Activated CD4-positive, alpha-beta memory T cell treated with anti-CD3 and anti-CD28 coated beads for 36 hours (primary cell): ENCODE measurements around the gene CEMIP. TPM values are rescaled to one million over a fixed set of nuclear protein-coding genes. Genes with fewer than 3 reads are reported as not detected.
"Not testable (repeated sequence)": the region's sequence is repeated elsewhere in the genome, so short reads cannot be mapped to it uniquely, and the experiment has no call there.

Experiments
- CTCF ChIA-PET: fragments of 350-600 bp; sonication (Branson Sonifier 250); formaldehyde crosslinking; loops from one replicate; lab custom pipeline; 2021; ENCODE audit warnings: antibody characterized with exemption, inconsistent platforms; lab: Charles Lee
- POLR2A ChIA-PET: fragments of 350-600 bp; sonication (Branson Sonifier 250); formaldehyde crosslinking; loops from one replicate; lab custom pipeline; 2021; ENCODE audit warnings: antibody characterized with exemption; lab: Charles Lee
- DNase-seq: peaks from one replicate; pipeline ENCODE4 v3.0.0-alpha.2; 2020
- H3K27ac Mint-ChIP-seq: one replicate; pipeline ENCODE4 v1.8.0; 2021; ENCODE audit warnings: mixed read lengths
- H3K27me3 Mint-ChIP-seq: one replicate; pipeline ENCODE4 v1.8.0; 2021; ENCODE audit warnings: mixed read lengths
- H3K36me3 Mint-ChIP-seq: one replicate; pipeline ENCODE4 v1.8.0; 2021; ENCODE audit warnings: mixed read lengths
- H3K4me1 Mint-ChIP-seq: one replicate; pipeline ENCODE4 v1.8.0; 2021; ENCODE audit warnings: low read depth, mixed read lengths
- H3K4me3 Mint-ChIP-seq: one replicate; pipeline ENCODE4 v1.8.0; 2021; ENCODE audit warnings: mild to moderate bottlenecking, mixed read lengths
- H3K9me3 Mint-ChIP-seq: one replicate; pipeline ENCODE4 v1.8.0; 2021; ENCODE audit warnings: mixed read lengths
- intact Hi-C: fragments of 100-400 bp; cut with micrococcal nuclease; formaldehyde crosslinking; loops from one replicate; pipeline ENCODE4 v1.15.1; 2023
- total RNA-seq, 2 experiments: library from RNA; stranded (reverse); gene quantifications; one replicate each; pipeline ENCODE4 v1.2.3, GENCODE V29; 2021

Gene CEMIP
- total RNA-seq, 2 experiments from 2014 or later = 0.07 TPM; not detected in 1

DNA sequence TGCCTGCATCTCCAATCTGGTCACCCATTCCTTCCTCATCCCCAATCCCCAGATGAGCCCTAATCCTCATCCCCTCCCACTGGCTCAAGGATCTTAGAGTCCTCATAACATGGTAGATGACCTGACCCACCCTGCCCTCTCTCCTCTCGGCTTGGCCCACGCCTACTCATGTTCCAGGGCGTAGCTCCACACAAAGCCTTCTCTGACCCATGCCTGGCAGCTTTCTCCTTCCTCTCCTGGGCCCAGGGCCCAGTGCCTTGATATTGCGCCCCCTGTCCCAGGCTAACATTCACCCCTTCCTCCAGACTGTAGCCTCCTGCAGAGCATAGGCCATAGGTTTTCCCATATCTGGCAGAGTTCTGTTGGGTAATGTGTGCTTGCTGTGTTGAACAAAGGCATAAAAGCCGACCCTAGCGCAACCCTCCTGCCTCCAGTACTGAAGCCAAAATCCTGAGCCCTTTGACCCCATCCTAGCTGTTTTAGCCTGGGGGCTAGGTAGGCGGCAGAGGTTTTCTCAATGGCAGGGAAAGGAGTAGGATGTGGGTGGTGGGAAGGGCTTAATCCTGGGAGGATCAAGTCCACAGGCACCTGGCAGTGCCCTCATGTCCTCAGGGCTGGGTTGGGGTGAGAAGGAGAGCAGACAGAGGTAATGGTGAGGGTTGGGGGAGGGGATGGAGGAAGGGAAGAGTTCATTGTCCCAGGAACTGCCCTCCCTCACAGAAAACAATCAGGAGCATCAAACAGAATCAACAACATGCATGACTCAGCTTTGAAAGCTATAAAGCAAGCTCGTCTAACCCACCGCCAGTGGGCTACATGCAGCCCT is 175.0 kb downstream of the CEMIP start:
- CTCF ChIA-PET = interaction anchor here (1.0 to 1.6 kb wide), 2 partner anchors 16 to 178 kb away, joined by 6 to 7 read pairs; no protein-coding TSS in a partner anchor
- H3K27ac Mint-ChIP-seq = no peak overlapping the region

DNA sequence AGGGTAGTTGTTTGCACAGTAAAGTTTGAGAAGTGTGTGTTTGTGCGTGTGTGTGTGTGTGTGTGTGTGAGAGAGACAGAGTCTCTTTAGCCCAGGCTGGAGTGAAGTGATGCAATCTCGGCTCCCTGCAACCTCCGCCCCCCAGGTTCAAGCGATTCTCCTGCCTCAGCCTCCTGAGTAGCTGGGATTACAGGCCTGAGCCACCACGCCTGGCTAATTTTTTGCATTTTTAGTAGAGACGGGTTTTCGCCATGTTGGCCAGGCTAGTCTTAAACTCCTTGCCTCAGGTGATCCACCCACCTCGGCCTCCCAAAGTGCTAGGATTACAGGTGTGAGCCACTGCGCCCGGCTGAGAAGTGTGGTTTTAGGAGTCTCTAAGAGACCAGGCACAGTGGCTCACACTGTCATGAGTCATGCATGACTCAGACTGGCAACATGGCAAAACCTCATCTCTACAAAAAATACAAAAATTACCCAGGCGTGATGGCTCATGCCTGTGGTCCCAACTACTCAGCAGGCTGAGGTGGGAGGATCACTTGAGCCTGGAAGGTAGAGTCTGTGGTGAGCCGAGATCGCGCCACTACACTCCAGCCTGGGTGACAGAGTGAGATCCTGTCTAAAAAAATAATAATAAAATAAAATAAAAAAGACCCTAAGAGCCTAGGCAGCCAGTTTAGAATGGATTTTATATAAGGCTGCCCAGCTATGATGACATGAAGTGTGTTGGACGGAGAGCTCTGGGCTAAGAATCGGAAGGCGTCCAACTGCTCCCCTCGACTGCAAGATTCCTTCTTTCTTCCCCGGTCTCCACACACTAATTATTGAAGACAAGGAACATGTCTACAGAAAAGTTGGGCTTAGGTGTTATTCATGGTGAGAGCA is 176.6 kb downstream of the CEMIP start:
- not testable (repeated sequence) for H3K27ac Mint-ChIP-seq, H3K27me3 Mint-ChIP-seq, H3K4me3 Mint-ChIP-seq, H3K9me3 Mint-ChIP-seq
- Mint-ChIP-seq H3K36me3 (peaks cover 29% of the 10 kb centered on the region), H3K4me1 (peaks cover 16% of the 10 kb centered on the region)
- DNase-seq = peak; percentile 82
- CTCF ChIA-PET = interaction anchor here (1.0 to 1.6 kb wide), 2 partner anchors 15 to 179 kb away, joined by 6 to 7 read pairs; no protein-coding TSS in a partner anchor
- intact Hi-C loops = loop anchor here (5.0 kb wide), 1 partner anchor 174 kb away; no protein-coding TSS in a partner anchor
- POLR2A ChIA-PET = interaction anchor here (0.6 kb wide), 1 partner anchor 41 kb away, joined by 4 read pairs; no protein-coding TSS in a partner anchor

More for the DNA sequence above, 175.0 kb downstream of the CEMIP start:
- intact Hi-C loops = no loop called here
- Mint-ChIP-seq H3K4me1 (peaks cover 16% of the 10 kb centered on the region), H3K4me3 (no peak overlapping the region), H3K9me3 (no peaks in the 10 kb centered on the region), H3K27me3 (no peaks in the 10 kb centered on the region), H3K36me3 (peaks cover 23% of the 10 kb centered on the region)
- no peak for DNase-seq
- POLR2A ChIA-PET = no interaction called here

DNA sequence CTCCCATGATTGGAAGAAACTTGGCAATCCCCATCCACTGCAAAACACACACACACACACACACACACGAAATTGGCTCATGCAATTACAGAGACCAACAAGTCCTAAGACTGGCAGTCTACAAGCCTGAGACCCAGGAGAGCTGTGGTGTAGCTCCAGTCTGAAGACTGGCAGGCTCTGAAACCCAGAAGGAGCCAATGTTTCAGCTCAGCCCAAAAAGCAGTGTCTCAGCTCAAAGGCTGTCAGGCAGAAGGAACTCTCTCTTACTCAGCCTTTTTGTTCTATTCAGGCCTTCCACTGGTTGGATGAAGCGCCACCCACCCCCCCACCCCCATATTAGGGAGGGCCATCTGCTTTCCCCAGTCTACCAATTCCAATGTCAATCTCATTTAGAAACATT is 178.4 kb downstream of the CEMIP start:
- ChIA-PET POLR2A (no interaction called here), CTCF (interaction anchor here (0.9 to 1.8 kb wide), 3 partner anchors 11 to 309 kb away, joined by 3 to 10 read pairs (median 4); no protein-coding TSS in a partner anchor)
- no peak for DNase-seq
- H3K27me3 Mint-ChIP-seq = no peaks in the 10 kb centered on the region
- H3K27ac Mint-ChIP-seq = no peak overlapping the region
- H3K4me3 Mint-ChIP-seq = no peak overlapping the region
- intact Hi-C loops = loop anchor here (1.0 to 5.0 kb wide), 2 partner anchors 152 to 175 kb away; no protein-coding TSS in a partner anchor
- peaks cover 27% of the 10 kb centered on the region for H3K4me1 Mint-ChIP-seq
- H3K36me3 Mint-ChIP-seq = peaks cover 30% of the 10 kb centered on the region
- H3K9me3 Mint-ChIP-seq = no peaks in the 10 kb centered on the region

DNA sequence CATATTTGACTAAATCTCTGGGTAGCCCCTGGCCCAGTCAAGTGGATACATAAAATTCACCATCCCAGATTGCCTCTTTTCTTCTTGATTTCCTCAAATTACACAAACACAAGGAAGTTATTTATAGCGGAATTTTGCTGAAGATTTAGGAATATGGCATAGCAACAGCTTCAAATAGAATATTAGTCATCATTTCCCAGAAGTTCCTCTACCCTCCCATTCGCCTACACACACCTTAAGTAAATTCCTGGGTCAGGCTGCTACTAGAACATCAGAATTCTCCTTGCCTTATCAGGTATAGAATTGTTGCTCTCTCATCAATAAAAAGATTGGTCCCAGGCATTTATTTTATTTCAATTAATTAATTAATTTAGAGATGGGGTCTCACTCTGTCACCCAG is 178.8 kb downstream of the CEMIP start:
- DNase-seq = no peak
- ChIA-PET POLR2A (no interaction called here), CTCF (interaction anchor here (1.0 to 1.8 kb wide), 2 partner anchors 12 to 308 kb away, joined by 3 to 10 read pairs; no protein-coding TSS in a partner anchor)
- Mint-ChIP-seq H3K27me3 (no peaks in the 10 kb centered on the region), H3K9me3 (no peaks in the 10 kb centered on the region), H3K36me3 (peaks cover 31% of the 10 kb centered on the region), H3K4me3 (no peak overlapping the region), H3K27ac (no peak overlapping the region), H3K4me1 (peaks cover 31% of the 10 kb centered on the region)
- intact Hi-C loops = loop anchor here (1.0 to 5.0 kb wide), 2 partner anchors 153 to 176 kb away; no protein-coding TSS in a partner anchor

DNA sequence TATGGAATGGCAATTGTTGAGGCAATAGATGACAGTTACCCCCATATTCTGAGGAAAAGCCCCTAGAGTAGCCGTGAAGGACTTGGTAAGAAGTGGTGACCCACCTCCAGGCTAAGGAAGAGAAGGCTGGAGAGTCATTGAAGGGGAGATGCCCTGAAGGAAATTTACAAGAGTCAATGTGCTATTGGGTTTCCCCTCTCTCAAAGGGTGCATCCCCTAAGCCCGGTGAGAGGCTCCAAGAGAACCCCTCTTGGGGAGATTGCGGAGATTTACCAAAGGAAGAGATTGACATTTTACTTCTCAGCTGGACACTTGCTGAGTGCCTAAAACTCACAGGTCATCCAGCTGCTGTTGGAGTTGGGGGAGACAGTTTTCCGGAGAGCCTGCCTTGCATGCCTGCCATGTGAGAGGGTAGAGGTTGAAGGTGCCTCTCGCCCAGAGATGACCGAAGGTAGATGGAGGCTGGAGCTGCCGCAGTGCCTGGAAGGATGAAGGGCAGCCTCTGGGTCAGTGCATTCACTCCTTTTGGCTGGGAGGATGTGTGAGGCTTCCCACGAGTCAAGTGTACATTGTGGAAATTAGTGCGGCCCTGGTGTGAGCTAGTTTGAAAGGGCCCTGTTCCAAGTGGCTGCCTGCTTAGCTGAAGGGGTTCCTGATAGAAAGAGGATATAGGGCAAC is 179.8 kb downstream of the CEMIP start:
- H3K27ac Mint-ChIP-seq = no peak overlapping the region
- H3K9me3 Mint-ChIP-seq = no peaks in the 10 kb centered on the region
- H3K36me3 Mint-ChIP-seq = peaks cover 30% of the 10 kb centered on the region
- ChIA-PET CTCF (interaction anchor here (0.9 to 1.3 kb wide), 3 partner anchors 11 to 307 kb away, joined by 3 to 10 read pairs (median 7); no protein-coding TSS in a partner anchor), POLR2A (no interaction called here)
- no peaks in the 10 kb centered on the region for H3K27me3 Mint-ChIP-seq
- intact Hi-C loops = loop anchor here (5.0 kb wide), 1 partner anchor 177 kb away; no protein-coding TSS in a partner anchor
- no peak for DNase-seq
- H3K4me1 Mint-ChIP-seq = peaks cover 32% of the 10 kb centered on the region
- H3K4me3 Mint-ChIP-seq = no peak overlapping the region

DNA sequence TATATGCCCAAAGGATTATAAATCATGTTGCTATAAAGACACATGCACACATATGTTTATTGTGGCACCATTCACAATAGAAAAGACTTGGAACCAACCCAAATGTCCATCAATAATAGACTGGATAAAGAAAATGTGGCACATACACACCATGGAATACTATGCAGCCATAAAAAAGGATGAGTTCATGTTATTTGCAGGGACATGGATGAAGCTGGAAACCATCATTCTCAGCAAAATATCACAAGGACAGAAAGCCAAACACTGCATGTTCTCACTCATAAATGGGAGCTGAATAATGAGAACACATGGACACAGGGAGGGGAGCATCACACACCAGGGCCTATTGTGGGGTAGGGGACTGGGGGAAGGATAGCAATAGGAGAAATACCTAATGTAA is 186.3 kb downstream of the CEMIP start:
- H3K9me3 Mint-ChIP-seq, H3K4me3 Mint-ChIP-seq, POLR2A ChIA-PET, H3K27ac Mint-ChIP-seq, intact Hi-C loops, DNase-seq, CTCF ChIA-PET, H3K27me3 Mint-ChIP-seq: not testable (repeated sequence)
- H3K4me1 Mint-ChIP-seq = peaks cover 22% of the 10 kb centered on the region
- peaks cover 37% of the 10 kb centered on the region for H3K36me3 Mint-ChIP-seq

DNA sequence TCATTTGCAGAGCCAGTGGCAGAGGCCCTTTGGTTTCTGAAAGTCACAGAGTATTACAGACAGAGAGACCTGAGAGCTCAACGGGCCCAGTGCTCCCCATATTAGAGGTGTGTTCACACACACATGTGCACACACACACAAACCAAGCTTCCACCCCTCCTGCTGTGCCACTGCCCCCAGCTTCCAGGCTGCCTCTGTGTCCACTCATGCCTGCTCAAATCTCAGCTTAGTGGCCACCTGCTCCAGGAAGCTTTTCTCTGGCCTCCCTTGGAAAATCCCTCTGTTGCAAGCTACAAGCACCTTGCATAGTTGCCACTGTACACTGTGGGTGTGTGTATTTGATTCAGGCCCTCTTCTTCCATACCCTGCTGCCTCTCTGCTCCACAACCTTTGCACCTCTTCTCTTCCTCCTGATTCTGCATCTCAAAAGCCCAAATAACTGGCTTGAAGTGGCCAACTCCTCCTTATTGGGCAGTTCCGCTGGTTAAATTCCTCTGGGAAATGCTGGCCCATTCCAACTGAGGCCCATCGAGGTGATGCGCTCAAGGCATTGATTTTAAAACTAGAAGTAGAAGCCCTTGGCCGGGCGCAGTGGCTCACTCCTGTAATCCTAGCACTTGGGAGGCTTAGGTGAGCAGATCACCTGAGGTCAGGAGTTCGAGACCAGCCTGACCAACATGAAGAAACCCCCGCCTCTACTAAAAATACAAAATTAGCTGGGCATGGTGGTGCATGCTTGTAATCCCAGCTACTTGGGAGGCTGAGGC is 187.4 kb downstream of the CEMIP start:
- intact Hi-C loops = no loop called here
- Mint-ChIP-seq H3K27ac (no peak overlapping the region), H3K27me3 (no peaks in the 10 kb centered on the region), H3K4me3 (no peak overlapping the region), H3K9me3 (peaks cover 9% of the 10 kb centered on the region), H3K36me3 (peaks cover 30% of the 10 kb centered on the region), H3K4me1 (peaks cover 20% of the 10 kb centered on the region)
- DNase-seq = no peak
- POLR2A ChIA-PET = no interaction called here
- CTCF ChIA-PET = interaction anchor here (0.6 to 7.5 kb wide), 4 partner anchors 188 to 512 kb away, joined by 3 to 80 read pairs (median 49); partner anchors contain the start of gene CEMIP

DNA sequence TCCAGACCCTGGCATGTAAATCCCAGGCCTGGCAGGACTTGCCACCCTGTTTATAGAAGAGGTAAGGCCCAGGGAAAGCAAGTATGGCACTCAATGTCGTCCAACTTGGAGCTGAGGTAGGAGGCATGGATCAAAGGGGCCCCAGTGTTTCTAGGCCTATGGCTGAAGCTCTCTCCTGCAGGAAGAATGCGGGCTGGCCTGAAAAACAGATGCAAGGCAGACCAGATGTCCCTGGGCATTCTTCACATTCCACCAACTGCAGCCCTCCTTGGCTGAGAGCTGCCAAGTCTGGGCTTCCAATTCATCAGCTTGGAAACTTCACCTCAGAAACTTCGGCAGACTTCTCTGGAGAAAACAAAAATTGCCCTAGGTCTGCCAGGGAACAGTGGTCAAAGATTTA is 188.3 kb downstream of the CEMIP start:
- peaks cover 11% of the 10 kb centered on the region for H3K4me1 Mint-ChIP-seq
- DNase-seq = no peak
- peaks cover 25% of the 10 kb centered on the region for H3K36me3 Mint-ChIP-seq
- H3K27ac Mint-ChIP-seq = no peak overlapping the region
- H3K27me3 Mint-ChIP-seq = no peaks in the 10 kb centered on the region
- CTCF ChIA-PET = interaction anchor here (3.1 to 7.5 kb wide), 5 partner anchors 20 to 513 kb away, joined by 21 to 80 read pairs (median 48); partner anchors contain the start of gene CEMIP
- peaks cover 9% of the 10 kb centered on the region for H3K9me3 Mint-ChIP-seq
- POLR2A ChIA-PET = no interaction called here
- intact Hi-C loops = no loop called here
- no peak overlapping the region for H3K4me3 Mint-ChIP-seq

DNA sequence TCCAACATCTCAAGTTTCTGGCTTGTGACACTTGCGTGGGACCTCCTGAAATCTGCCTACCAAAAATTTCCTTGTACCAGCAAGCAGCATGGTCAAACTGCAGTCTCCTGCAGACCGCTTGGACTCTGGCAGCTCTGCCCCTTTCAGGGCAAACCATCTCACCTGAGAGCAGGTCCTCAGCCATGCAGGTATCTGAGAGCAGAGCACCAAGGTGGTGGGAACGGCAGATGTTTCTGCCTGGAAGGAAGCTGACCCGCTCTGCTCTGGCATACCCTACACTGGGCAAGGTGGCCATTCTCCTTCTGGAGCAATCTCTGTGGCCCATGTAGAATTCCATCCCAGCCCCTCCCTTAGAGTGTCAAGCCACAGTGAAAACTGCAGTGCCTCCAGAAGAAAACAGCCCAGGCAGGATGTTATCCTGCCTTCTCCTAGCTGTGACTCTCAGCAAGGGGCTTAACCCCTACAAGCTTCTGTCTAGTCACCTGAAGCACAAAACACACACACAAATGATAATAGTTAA is 188.9 kb downstream of the CEMIP start:
- no peak for DNase-seq
- H3K4me3 Mint-ChIP-seq = no peak overlapping the region
- POLR2A ChIA-PET = no interaction called here
- H3K27ac Mint-ChIP-seq = no peak overlapping the region
- intact Hi-C loops = no loop called here
- peaks cover 22% of the 10 kb centered on the region for H3K36me3 Mint-ChIP-seq
- peaks cover 9% of the 10 kb centered on the region for H3K9me3 Mint-ChIP-seq
- no peaks in the 10 kb centered on the region for H3K27me3 Mint-ChIP-seq
- CTCF ChIA-PET = interaction anchor here (0.9 to 7.5 kb wide), 7 partner anchors 11 to 513 kb away, joined by 4 to 80 read pairs (median 24); partner anchors contain the start of gene CEMIP
- H3K4me1 Mint-ChIP-seq = peaks cover 7% of the 10 kb centered on the region

DNA sequence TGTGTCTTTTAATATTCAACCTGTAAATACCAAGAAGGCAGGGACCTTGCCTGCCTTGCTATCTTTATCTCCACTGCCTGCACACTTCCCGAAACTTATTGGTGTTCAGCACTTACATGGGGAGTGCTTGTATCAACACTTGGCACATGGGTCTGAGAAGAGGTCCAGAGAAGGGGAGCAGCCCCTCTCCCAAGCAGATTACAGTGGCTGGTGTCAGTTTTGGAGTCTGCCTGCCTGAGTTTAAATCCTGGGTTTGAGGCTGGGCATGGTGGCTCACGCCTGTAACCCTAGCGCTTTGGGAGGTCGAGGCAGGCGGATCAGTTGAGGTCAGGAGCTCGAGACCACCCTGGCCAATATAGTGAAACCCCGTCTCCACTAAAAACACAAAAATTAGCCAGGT is 190.1 kb downstream of the CEMIP start:
- no peaks in the 10 kb centered on the region for H3K27me3 Mint-ChIP-seq
- no peak overlapping the region for H3K27ac Mint-ChIP-seq
- H3K9me3 Mint-ChIP-seq = peaks cover 7% of the 10 kb centered on the region
- POLR2A ChIA-PET = no interaction called here
- intact Hi-C loops = no loop called here
- peaks cover 22% of the 10 kb centered on the region for H3K36me3 Mint-ChIP-seq
- CTCF ChIA-PET = interaction anchor here (0.6 to 7.5 kb wide), 36 partner anchors 9 to 519 kb away, joined by 3 to 80 read pairs (median 5); partner anchors contain the start of gene CEMIP
- no peak for DNase-seq
- H3K4me3 Mint-ChIP-seq = no peak overlapping the region
- H3K4me1 Mint-ChIP-seq = peaks cover 5% of the 10 kb centered on the region
